ENCODE data around the gene GAGE10. TPM values are rescaled to one million over a fixed set of nuclear protein-coding genes. Genes with fewer than 3 reads are reported as not detected.

Gene GAGE10
- not detected for total RNA-seq

GRCh38 chrX:49303346-49303745, at the start of gene GAGE10:
Gene GAGE10 (plus strand): TSS chrX:49303646. CDS start chrX:49304860, 1,214 bp downstream.

GRCh38 chrX:49264460-49264859, 39.0 kb upstream of the GAGE10 start, which contains the start of gene FOXP3:
Gene FOXP3 (minus strand): TSS chrX:49264710. CDS start chrX:49258505, 6,205 bp downstream.

DNA sequence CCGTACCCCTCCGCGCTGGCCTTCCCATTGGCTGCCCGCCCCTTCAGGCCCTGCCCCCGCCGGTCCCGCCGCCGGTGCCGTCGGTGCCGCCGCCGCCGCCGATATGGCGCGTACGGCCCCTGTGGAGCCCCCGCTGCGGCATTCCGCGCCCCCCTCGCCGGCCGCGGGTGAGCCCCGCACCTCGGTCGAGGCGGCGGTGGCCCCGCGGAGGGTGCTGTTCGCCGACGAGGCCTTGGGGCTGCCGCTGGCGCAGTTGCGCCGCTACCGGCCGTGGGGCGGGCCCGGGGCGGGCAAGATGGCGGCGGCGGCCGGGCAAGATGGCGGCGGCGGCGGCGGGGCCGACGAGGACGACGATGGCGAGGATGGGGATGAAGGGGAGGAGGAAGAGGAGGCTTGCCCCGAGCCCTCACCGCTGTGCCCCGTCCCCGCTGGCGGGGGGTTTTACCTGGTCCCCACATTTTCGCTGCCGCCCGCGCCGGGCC, 33.6 kb upstream of the GAGE10 start, which contains the start of gene PPP1R3F:
TSS of gene PPP1R3F (plus strand) at position 27 of the 482 bp plus-strand sequence. CDS start at position 104, 77 bp downstream.

DNA sequence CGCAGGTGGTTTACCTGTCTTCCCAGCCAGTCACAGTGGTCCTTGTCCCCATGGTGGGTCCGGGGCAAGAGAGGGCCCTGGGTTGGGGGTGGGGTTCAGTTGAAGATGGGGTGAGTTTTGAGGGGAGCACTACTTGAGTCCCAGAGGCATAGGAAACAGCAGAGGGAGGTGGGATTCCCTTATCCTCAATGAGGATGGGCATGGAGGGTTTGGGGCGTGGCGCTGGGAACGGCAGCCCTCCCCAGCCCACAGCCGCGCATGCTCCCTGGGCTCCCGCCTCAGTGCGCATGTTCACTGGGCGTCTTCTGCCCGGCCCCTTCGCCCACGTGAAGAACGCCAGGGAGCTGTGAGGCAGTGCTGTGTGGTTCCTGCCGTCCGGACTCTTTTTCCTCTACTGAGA, 18.3 kb downstream of the GAGE10 start, which contains the start of gene GAGE12J:
TSS of gene GAGE12J (plus strand) at position 301 of the 400 bp plus-strand sequence. CDS start 1,157 bp downstream, outside the sequence.

GRCh38 chrX:49331282-49331681, 27.8 kb downstream of the GAGE10 start, which contains the start of gene GAGE13:
Gene GAGE13 (plus strand): TSS chrX:49331582. CDS start chrX:49332738, 1,156 bp downstream.

Other genes with a start within 250 kb of the GAGE10 start
- gene CCDC120, start 244.6 kb upstream of the GAGE10 start, total RNA-seq = 5.3 TPM
- gene PRAF2, start 229.6 kb upstream of the GAGE10 start, total RNA-seq = 7.8 TPM
- 37.6 TPM for gene WDR45, start 223.8 kb upstream of the GAGE10 start, total RNA-seq
- 20.3 TPM for gene GPKOW, start 179.9 kb upstream of the GAGE10 start, total RNA-seq
- 2.8 TPM for gene MAGIX, start 140.9 kb upstream of the GAGE10 start, total RNA-seq
- gene PLP2, start 131.7 kb upstream of the GAGE10 start, total RNA-seq = 1.6 TPM
- gene PRICKLE3, start 117.3 kb upstream of the GAGE10 start, total RNA-seq = 0.31 TPM
- 121 TPM for gene SYP, start 103.5 kb upstream of the GAGE10 start, total RNA-seq
- not detected for gene CACNA1F, start 70.3 kb upstream of the GAGE10 start, total RNA-seq
- 5.3 TPM for gene CCDC22, start 68.2 kb upstream of the GAGE10 start, total RNA-seq
- gene FOXP3, start 38.9 kb upstream of the GAGE10 start, total RNA-seq = not detected
- 19.1 TPM for gene PPP1R3F, start 33.9 kb upstream of the GAGE10 start, total RNA-seq
- not detected for gene GAGE12J, start 18.4 kb downstream of the GAGE10 start, total RNA-seq
- gene GAGE13, start 27.9 kb downstream of the GAGE10 start, total RNA-seq = not detected
- not detected for gene GAGE12C, start 228.5 kb downstream of the GAGE10 start, total RNA-seq
- not detected for gene GAGE12D, start 238.1 kb downstream of the GAGE10 start, total RNA-seq
- not detected for gene GAGE12E, start 247.6 kb downstream of the GAGE10 start, total RNA-seq

Data from parietal lobe (tissue), 1 donor.